H1 (cell line): Measurements from ENCODE around the gene LY86. TPM values are rescaled to one million over a fixed set of nuclear protein-coding genes. Genes with fewer than 3 reads are reported as not detected.

Source experiments
- CTCF ChIA-PET: fragments of 300-600 bp; sonication (Branson Sonifier 250); formaldehyde crosslinking; loops from one replicate; lab custom pipeline; 2021; ENCODE audit not compliant: partially characterized antibody; lab: Charles Lee
- POLR2A ChIA-PET: fragments of 300-600 bp; sonication (Branson Sonifier 250); formaldehyde crosslinking; loops from one replicate; lab custom pipeline; 2021; ENCODE audit warnings: inconsistent platforms; ENCODE audit not compliant: partially characterized antibody; lab: Charles Lee
- DNase-seq, 2 experiments: peaks; one replicate each; pipeline versions ENCODE4 v3.0.0 to v3.0.0-alpha.2; 2010 to 2022; ENCODE audit warnings: low spot score in 2 of 2, low read depth in 1 of 2, mixed read lengths in 1 of 2
- FAIRE-seq: peaks from 2 replicates; lab custom pipeline; 2011; peaks lifted over from hg19 to GRCh38; lab: Jason Lieb, UNC
- H2AFZ ChIP-seq: 2 replicates; pipeline ENCODE4 v1.8.1; 2012; ENCODE audit warnings: low read length, inconsistent platforms
- H2AK5ac ChIP-seq: 2 replicates; pipeline ENCODE4 v1.6.1; 2013; ENCODE audit warnings: low read depth, low read length
- H2BK120ac ChIP-seq: replicated peaks from 2 replicates; pipeline ENCODE3; 2013; ENCODE audit warnings: low read depth, low read length, inconsistent platforms
- H2BK12ac ChIP-seq: 2 replicates; pipeline ENCODE4 v1.6.1; 2013; ENCODE audit warnings: low read depth, low read length
- H2BK15ac ChIP-seq: 2 replicates; pipeline ENCODE4 v1.6.1; 2013; ENCODE audit warnings: low read length
- H2BK20ac ChIP-seq: 2 replicates; pipeline ENCODE4 v1.6.1; 2013; ENCODE audit warnings: low read length
- H2BK5ac ChIP-seq: 2 replicates; pipeline ENCODE4 v1.6.1; 2013; ENCODE audit warnings: low read depth, low read length
- H3K14ac ChIP-seq: 2 replicates; pipeline ENCODE4 v1.6.1; 2013; ENCODE audit warnings: inconsistent platforms; ENCODE audit not compliant: insufficient read length
- H3K18ac ChIP-seq: 2 replicates; pipeline ENCODE4 v1.6.1; 2013; ENCODE audit warnings: low read length; ENCODE audit errors: extremely low read depth
- H3K23ac ChIP-seq: 2 replicates; pipeline ENCODE4 v1.6.1; 2013; ENCODE audit warnings: inconsistent platforms; ENCODE audit not compliant: insufficient read length
- H3K23me2 ChIP-seq: 2 replicates; pipeline ENCODE4 v1.6.1; 2013; ENCODE audit warnings: low read depth, low read length
- H3K27ac ChIP-seq: 2 replicates; pipeline ENCODE4 v1.6.1; 2011; ENCODE audit warnings: low read depth, low read length, inconsistent platforms
- H3K27me3 ChIP-seq, 4 experiments: replicated peaks in 1 of 4; 1 replicate in 1 of 4; 2 replicates in 3 of 4; pipeline versions ENCODE4 v1.6.1 to v1.8.1; 2011 to 2013; ENCODE audit warnings: low read length in 3 of 4, mild to moderate bottlenecking in 3 of 4, inconsistent platforms in 2 of 4, mixed read lengths in 2 of 4, moderate library complexity in 1 of 4; ENCODE audit not compliant: control insufficient read depth in 3 of 4, insufficient read depth in 3 of 4; ENCODE audit errors: extremely low read depth in 1 of 4
- H3K36me3 ChIP-seq, 4 experiments: 2 replicates each; pipeline versions ENCODE4 v1.6.1 to v1.8.1; 2011 to 2013; ENCODE audit warnings: mild to moderate bottlenecking in 4 of 4, low read length in 3 of 4, moderate library complexity in 2 of 4, control low read depth in 1 of 4, inconsistent platforms in 1 of 4; ENCODE audit not compliant: insufficient read depth in 4 of 4, control insufficient read depth in 2 of 4
- H3K4ac ChIP-seq: replicated peaks from 2 replicates; pipeline ENCODE3; 2013; ENCODE audit warnings: low read length, low read depth, mixed read lengths, inconsistent platforms; ENCODE audit not compliant: insufficient read length
- H3K4me1 ChIP-seq, 4 experiments: replicated peaks in 1 of 4; 1 replicate in 1 of 4; 2 replicates in 3 of 4; pipeline versions ENCODE4 v1.6.1 to v1.8.1; 2011 to 2013; ENCODE audit warnings: low read length in 3 of 4, inconsistent platforms in 2 of 4, mixed read lengths in 1 of 4; ENCODE audit not compliant: insufficient read depth in 4 of 4, control insufficient read depth in 3 of 4
- H3K4me2 ChIP-seq, 2 experiments: 2 replicates each; pipeline versions ENCODE4 v1.6.1 to v1.8.1; 2011 to 2013; ENCODE audit warnings: low read depth in 2 of 2, low read length in 2 of 2, control low read depth in 1 of 2, inconsistent platforms in 1 of 2, mild to moderate bottlenecking in 1 of 2; ENCODE audit not compliant: insufficient read depth in 1 of 2
- H3K4me3 ChIP-seq, 4 experiments: fragments of 200-600, 300-600 bp in 1 of 4; sonication (generic), shearing (Covaris generic), sonication (Bioruptor Twin) in 1 of 4; 2 replicates each; pipeline versions ENCODE4 v1.5.1 to v1.8.1; 2011 to 2016; ENCODE audit warnings: low read length in 4 of 4, low read depth in 3 of 4, control low read depth in 2 of 4, inconsistent platforms in 2 of 4, mild to moderate bottlenecking in 2 of 4, mixed read lengths in 1 of 4, moderate library complexity in 1 of 4; ENCODE audit not compliant: insufficient read depth in 2 of 4; ENCODE audit errors: extremely low read depth in 1 of 4
- H3K56ac ChIP-seq: replicated peaks from 2 replicates; pipeline ENCODE3; 2013; ENCODE audit warnings: low read depth, mild to moderate bottlenecking, mixed read lengths, low read length, inconsistent platforms; ENCODE audit not compliant: insufficient read length
- H3K79me1 ChIP-seq: 2 replicates; pipeline ENCODE4 v1.6.1; 2013; ENCODE audit warnings: low read depth, low read length, control low read depth
- H3K79me2 ChIP-seq, 2 experiments: 2 replicates each; pipeline versions ENCODE4 v1.6.1 to v1.8.1; 2012 to 2013; ENCODE audit warnings: low read length in 2 of 2, mild to moderate bottlenecking in 2 of 2, inconsistent platforms in 1 of 2; ENCODE audit not compliant: insufficient read depth in 2 of 2, control insufficient read depth in 1 of 2
- H3K9ac ChIP-seq, 4 experiments: replicated peaks in 1 of 4; 1 replicate in 1 of 4; 2 replicates in 3 of 4; pipeline versions ENCODE4 v1.6.1 to v1.8.1; 2011 to 2013; ENCODE audit warnings: low read depth in 3 of 4, low read length in 3 of 4, control low read depth in 2 of 4, mild to moderate bottlenecking in 2 of 4, moderate library complexity in 2 of 4, inconsistent platforms in 1 of 4; ENCODE audit errors: extremely low read depth in 1 of 4
- H3K9me3 ChIP-seq, 2 experiments: 2 replicates each; pipeline versions ENCODE4 v1.6.1 to v1.8.1; 2012 to 2013; ENCODE audit warnings: mild to moderate bottlenecking in 2 of 2, moderate library complexity in 2 of 2, control low read depth in 1 of 2, inconsistent platforms in 1 of 2, low read depth in 1 of 2, low read length in 1 of 2, mixed read lengths in 1 of 2; ENCODE audit not compliant: insufficient read depth in 2 of 2
- H4K20me1 ChIP-seq, 2 experiments: replicated peaks in 1 of 2; 2 replicates each; pipeline versions ENCODE3 to v1.8.1; 2011 to 2013; ENCODE audit warnings: inconsistent platforms in 2 of 2, low read length in 2 of 2, mild to moderate bottlenecking in 1 of 2; ENCODE audit not compliant: insufficient read depth in 2 of 2, control insufficient read depth in 1 of 2
- H4K5ac ChIP-seq: 2 replicates; pipeline ENCODE4 v1.6.1; 2013; ENCODE audit warnings: low read length, low read depth, mixed read lengths, inconsistent platforms; ENCODE audit not compliant: insufficient read length
- H4K8ac ChIP-seq: 2 replicates; pipeline ENCODE4 v1.8.0; 2013; ENCODE audit warnings: mild to moderate bottlenecking, moderate library complexity, low read length, inconsistent platforms; ENCODE audit not compliant: insufficient read depth; ENCODE audit errors: extremely low read depth
- H4K91ac ChIP-seq: replicated peaks from 2 replicates; pipeline ENCODE3; 2013; ENCODE audit warnings: low read length, mixed read lengths, inconsistent platforms; ENCODE audit not compliant: insufficient read length
- ATF3 ChIP-seq: IDR thresholded peaks from 2 replicates; pipeline ENCODE4 v1.6.1; 2011; ENCODE audit warnings: low read depth, mild to moderate bottlenecking, low read length; ENCODE audit not compliant: insufficient read depth
- BRCA1 ChIP-seq: IDR thresholded peaks from 2 replicates; pipeline ENCODE4 v1.6.1; 2012; ENCODE audit warnings: low read depth, low read length, improper control_type of control experiment
- CTCF ChIP-seq, 3 experiments: IDR thresholded peaks; 1 replicate in 2 of 3; 2 replicates in 1 of 3; pipeline versions ENCODE4 v1.5.1 to v1.6.1; 2011; ENCODE audit warnings: low read length in 3 of 3, mild to moderate bottlenecking in 3 of 3, inconsistent platforms in 2 of 3, low read depth in 1 of 3, moderate library complexity in 1 of 3; ENCODE audit not compliant: insufficient read depth in 1 of 3; ENCODE audit errors: control extremely low read depth in 1 of 3
- EZH2 ChIP-seq: fragments of 200-600 bp; sonication (generic); IDR thresholded peaks from 2 replicates; pipeline ENCODE4 v1.7.1; 2012; ENCODE audit warnings: low read depth, mild to moderate bottlenecking, moderate library complexity, low read length, inconsistent platforms; ENCODE audit not compliant: severe bottlenecking
- HDAC6 ChIP-seq: IDR thresholded peaks from one replicate; pipeline ENCODE4 v1.7.1; 2012; ENCODE audit warnings: low read depth, mild to moderate bottlenecking, inconsistent platforms, low read length, moderate library complexity
- KDM4A ChIP-seq: IDR thresholded peaks from one replicate; pipeline ENCODE4 v1.7.1; 2012; ENCODE audit warnings: low read depth, mild to moderate bottlenecking, moderate library complexity, low read length, inconsistent platforms; ENCODE audit not compliant: severe bottlenecking
- NRF1 ChIP-seq: IDR thresholded peaks from 2 replicates; pipeline ENCODE4 v1.6.1; 2011; ENCODE audit warnings: mild to moderate bottlenecking, low read depth, low read length, improper control_type of control experiment
- PHF8 ChIP-seq: fragments of 200-600 bp; sonication (generic); conservative IDR thresholded peaks from 2 replicates; pipeline ENCODE4 v1.7.1; 2012; ENCODE audit warnings: low read depth, mild to moderate bottlenecking, inconsistent platforms, low read length, moderate library complexity
- POU5F1 ChIP-seq: IDR thresholded peaks from 2 replicates; pipeline ENCODE4 v1.6.1; 2011; ENCODE audit warnings: low read depth, mild to moderate bottlenecking, low read length, moderate library complexity
- TCF12 ChIP-seq: IDR thresholded peaks from 2 replicates; pipeline ENCODE4 v1.6.1; 2011; ENCODE audit warnings: low read depth, mild to moderate bottlenecking, low read length
- ZNF274 ChIP-seq: IDR thresholded peaks from 2 replicates; pipeline ENCODE4 v1.7.0; 2012; ENCODE audit warnings: low read length, borderline replicate concordance; ENCODE audit errors: extremely low read depth
- WGBS, 2 experiments: shearing (Covaris generic) in 1 of 2; methylation state at CpG; one replicate each; pipeline versions ENCODE4 v1.1.6 to v1.1.7; 2013 to 2015; ENCODE audit warnings: low lambda C conversion rate in 2 of 2, mixed read lengths in 2 of 2, inconsistent platforms in 1 of 2, low coverage in 1 of 2, missing lambda C conversion rate in 1 of 2; ENCODE audit not compliant: insufficient replicate concordance in 2 of 2, insufficient coverage in 1 of 2, insufficient read length in 1 of 2; ENCODE audit errors: extremely low coverage in 1 of 2, missing lambda C conversion rate in 1 of 2; 5-methylcytosine and 5-hydroxymethylcytosine counted together
- polyA plus RNA-seq, 7 experiments: library from polyadenylated mRNA; depleted of rRNA in 3 of 7; stranded (reverse) in 5 of 7; unstranded in 2 of 7; fragments of >200 nt in 5 of 7; fragments of 200-250 nt in 2 of 7; gene quantifications; 1 replicate in 5 of 7; 2 replicates in 1 of 7; 4 replicates in 1 of 7; pipeline versions ENCODE4 v1.2.1 to v1.2.3, GENCODE V29; 2011 to 2013; ENCODE audit warnings: missing spikeins in 2 of 7, mixed read lengths in 2 of 7
- total RNA-seq: library from RNA; stranded (reverse); fragmentation: NEBNext Ultra II Directional; extraction: Animal tissue kit (Norgen Biotek cat#: 25700); gene quantifications from 2 replicates; pipeline ENCODE4 v1.2.1, GENCODE V29; 2021

LY86 gene
- total and polyA plus RNA-seq, 2 of the 8 experiments (the other 6 are each of a cell fraction or from before 2014, with no cell fraction given), result not detected

DNA sequence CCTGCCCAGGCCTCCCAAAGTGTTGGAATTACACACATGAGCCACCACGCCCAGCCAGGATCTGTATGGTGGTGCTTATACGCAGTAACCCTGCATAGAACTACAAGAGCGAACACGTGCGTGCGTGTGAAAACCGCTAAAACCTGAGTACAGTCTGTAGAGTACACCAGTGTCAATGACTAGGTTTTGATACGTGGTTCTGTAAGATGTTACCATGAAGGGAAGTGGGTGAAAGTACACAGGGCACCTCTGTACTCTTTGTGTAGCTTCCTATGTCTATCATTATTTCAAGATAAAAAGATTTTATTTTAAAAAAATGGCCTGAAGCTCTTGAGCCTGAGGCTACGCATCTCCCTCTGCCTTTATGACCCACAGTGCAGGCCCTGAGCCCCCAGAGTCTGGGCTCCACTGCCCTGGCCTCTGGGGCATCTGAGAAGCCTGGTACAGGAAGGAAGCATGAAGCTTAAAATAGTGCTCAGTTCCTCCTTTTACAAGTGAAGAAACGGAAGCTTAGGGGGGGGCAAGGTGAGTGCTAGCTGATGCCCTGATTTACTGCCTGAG, 21.6 kb downstream of the LY86 start:
- 93% methylated on average over 10 of the region's 10 CpGs; no CpG with 5 or more reads in 1 of the 2 experiments for WGBS, 2 experiments
- no peak overlapping the region for H3K4me2 ChIP-seq
- no peaks in the 10 kb centered on the region for H3K79me1 ChIP-seq
- H2BK120ac ChIP-seq, result no peak overlapping the region
- no peak overlapping the region for H3K4ac ChIP-seq
- H3K56ac ChIP-seq, result no peak overlapping the region
- no peaks in the 10 kb centered on the region for H4K20me1 ChIP-seq
- H2BK12ac ChIP-seq, result no peak overlapping the region
- no peak overlapping the region for H3K14ac ChIP-seq
- no peak for DNase-seq
- no peaks in the 10 kb centered on the region for H3K4me1 ChIP-seq
- H3K4me3 ChIP-seq, result no peak overlapping the region
- H3K27me3 ChIP-seq, result no peaks in the 10 kb centered on the region
- no peak overlapping the region for H3K27ac ChIP-seq
- H2BK5ac ChIP-seq, result no peak overlapping the region
- H3K9ac ChIP-seq, result no peak overlapping the region
- H4K8ac ChIP-seq, result no peak overlapping the region
- no peak overlapping the region for H3K23ac ChIP-seq
- H3K9me3 ChIP-seq, result no peaks in the 10 kb centered on the region
- H3K79me2 ChIP-seq, result no peaks in the 10 kb centered on the region
- H3K23me2 ChIP-seq, result no peaks in the 10 kb centered on the region
- H4K91ac ChIP-seq, result no peak overlapping the region
- no peak overlapping the region for H4K5ac ChIP-seq
- no peak overlapping the region for H2AFZ ChIP-seq
- H2BK20ac ChIP-seq, result no peak overlapping the region
- no peak overlapping the region for H2BK15ac ChIP-seq
- H3K18ac ChIP-seq, result no peak overlapping the region
- no peak overlapping the region for H2AK5ac ChIP-seq
- no peak for FAIRE-seq
- no peaks in the 10 kb centered on the region for H3K36me3 ChIP-seq
- POLR2A ChIA-PET, result no interaction called here
- CTCF ChIA-PET, result interaction anchor here (1.0 to 1.7 kb wide), 6 partner anchors 10 to 418 kb away, joined by 3 read pairs; no protein-coding TSS in a partner anchor
- no peak for TF ChIP-seq TCF12
- no peak for TF ChIP-seq BRCA1
- TF ChIP-seq EZH2, result no peak
- TF ChIP-seq ATF3, result no peak
- TF ChIP-seq NRF1, result no peak
- TF ChIP-seq PHF8, result no peak
- TF ChIP-seq KDM4A, result no peak
- no peak for TF ChIP-seq HDAC6
- TF ChIP-seq ZNF274, result no peak
- TF ChIP-seq CTCF (IDR thresholded peaks at IDR 0.05; ENCODE audit: control extremely low read depth in 1 of 3, insufficient read depth in 1 of 3, low read depth in 1 of 3, low read length in 3 of 3), result no peak
- TF ChIP-seq POU5F1, result no peak
